ENCODE measurements around the gene PILRA.
A peak's percentile ranks its signal among the peaks of the same experiment; 100 is the strongest.

The PILRA gene

DNA sequence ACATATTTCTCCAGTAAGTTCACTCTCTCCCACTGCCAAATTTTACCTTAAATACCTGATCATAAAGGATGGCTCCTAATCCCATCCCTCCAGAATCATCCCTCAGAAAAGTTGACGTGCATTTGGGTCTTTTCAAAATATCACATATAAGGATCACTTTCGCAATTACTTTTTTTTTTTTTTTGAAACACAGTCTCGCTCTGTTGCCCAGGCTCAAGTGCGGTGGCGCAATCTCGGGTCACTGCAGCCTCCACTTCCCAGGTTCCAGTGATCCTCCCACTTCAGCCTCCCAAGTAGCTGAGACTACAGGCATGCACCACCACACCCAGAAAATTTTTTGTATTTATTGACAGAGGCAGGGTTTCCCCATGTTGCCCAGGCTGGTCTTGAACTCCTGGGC is 37.8 kb downstream of the PILRA start:
- DNase-seq (ENCODE audit: low read depth), result no peak

DNA sequence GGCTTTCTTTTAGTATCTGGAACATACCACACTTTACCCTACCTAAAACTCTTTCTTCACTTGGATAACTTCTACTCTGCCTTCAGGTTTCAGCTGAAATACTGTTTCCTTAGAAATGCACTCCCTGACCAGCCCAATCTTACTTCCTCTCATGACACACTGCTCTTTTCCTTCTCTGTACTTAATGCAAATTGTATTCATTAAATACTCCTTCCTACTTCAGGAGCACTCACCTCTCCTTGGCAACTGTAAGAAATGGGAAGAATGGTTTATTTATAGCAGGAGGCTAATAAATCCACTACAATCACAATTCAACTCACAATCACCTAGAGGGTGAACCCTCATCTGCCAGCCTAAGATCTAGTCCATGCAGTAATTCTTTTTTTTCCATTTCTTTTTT is 40.1 kb downstream of the PILRA start:
- DNase-seq (ENCODE audit: low read depth), result no peak

DNA sequence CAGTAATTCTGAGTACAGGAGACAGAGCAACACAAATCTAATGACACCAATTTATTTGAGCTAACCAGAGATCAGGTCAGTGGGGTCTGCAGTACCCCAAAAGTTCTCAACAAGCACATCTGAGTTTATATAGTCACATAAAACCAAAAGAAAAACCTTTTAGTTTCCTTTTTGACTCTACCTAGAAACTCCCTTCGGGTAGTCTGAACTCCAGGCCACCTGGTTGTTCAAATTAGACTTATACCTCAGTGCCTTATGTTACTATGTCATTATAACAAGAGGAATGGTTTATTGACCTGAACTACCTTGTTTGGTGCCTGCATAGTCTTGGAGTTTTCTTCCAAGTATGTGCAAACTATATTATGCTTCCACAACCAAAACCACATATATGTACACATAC is 40.6 kb downstream of the PILRA start:
- no peak for DNase-seq (ENCODE audit: low read depth)

DNA sequence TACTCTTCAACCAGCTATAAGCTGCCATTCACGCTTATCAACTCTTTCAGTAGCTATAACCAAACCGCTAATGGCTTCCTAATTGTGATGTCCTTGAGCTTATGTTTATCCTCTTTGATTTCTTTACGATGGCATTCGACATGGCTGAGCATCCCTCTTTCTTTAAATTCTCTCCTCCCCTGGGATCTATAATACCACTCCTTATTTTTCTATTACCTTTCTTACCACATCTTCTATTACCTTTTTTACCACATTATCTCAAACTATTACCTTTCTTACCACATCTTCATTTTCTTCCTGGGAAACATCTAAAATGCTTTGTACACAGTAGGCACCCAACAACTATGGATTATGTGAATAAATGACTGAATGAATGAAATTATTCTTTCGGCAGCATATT is 42.2 kb downstream of the PILRA start:
- DNase-seq (ENCODE audit: low read depth), result no peak

DNA sequence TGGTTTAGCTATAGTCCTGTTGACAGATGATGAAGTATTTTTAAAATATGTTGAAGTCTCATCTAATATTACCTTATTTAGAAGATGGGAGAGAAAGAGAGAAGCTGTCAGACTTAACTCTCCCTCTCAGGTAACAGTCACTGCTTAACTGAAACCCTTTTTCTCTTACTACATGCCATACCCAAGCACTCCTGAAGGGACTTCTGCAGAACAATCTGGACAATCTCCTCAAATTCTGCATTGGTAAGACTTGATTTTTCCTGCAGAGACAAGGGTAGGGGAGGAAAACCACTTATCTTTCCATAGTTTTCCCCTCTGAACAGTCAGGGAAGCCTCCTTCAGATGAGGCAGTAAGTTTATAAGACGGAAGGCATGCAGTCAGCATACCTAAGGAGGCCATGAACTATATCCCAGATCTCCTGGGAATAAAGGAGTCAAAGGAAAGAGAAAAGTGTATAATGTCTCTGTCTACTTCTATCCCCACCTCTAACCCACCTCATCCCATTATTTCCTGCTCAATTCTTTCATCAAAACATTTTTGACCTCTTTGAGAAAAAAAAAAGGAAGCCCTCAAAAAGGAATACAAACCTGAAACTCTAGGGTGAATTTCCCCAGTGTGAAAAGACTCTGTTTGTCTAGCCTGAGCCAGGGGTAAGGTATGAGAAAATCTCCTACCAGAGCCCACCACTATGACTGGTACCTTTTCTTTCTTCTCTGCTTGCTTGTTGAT is 45.8 kb downstream of the PILRA start:
- no peak for DNase-seq (ENCODE audit: low read depth)

DNA sequence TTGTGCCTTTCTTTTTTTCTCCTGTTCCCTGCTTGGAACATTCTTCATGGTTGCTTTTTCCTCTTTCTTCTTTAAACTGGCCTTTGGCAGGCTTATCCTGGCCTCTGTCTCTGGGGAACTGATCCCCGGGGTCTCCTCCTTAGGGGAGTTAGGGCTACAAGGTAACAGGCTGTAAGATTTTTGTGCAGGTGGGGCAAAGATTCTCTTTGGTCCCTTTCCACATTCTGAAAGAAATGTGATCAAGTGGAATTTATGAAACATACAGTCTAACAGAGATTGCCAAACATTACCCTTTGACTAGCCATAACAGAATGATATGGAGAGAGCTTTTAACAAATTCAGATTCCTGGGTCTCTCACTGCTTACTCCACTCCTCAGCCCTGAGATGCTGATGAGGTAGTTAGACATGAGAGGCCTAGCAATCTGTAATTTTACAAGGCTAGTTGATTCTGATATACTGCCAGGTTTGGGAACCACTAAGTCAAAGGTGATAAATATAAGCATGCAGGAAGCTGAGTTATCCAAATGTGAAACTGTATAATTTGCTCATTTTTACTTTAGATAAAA is 46.5 kb downstream of the PILRA start:
- DNase-seq (ENCODE audit: low read depth), result no peak

DNA sequence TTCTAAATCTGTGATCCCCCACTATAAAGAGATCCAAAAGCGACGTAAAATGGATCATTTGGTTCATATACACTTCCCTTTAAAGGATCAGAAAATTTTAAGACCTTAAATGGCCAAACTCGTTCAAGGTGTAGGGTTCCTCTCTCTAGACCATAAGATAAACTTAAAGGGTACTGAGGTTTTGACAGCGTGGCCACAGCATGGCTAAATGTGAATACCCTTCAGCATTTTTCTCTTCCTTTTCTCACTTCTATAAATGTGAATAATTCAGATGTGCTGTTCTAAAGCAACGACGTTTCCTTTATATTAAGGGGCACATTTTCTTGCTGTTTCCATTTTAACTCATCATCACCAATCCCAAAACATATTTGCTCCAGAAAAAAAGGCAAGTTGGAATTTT is 50.0 kb downstream of the PILRA start:
- no peak for DNase-seq (ENCODE audit: low read depth)

DNA sequence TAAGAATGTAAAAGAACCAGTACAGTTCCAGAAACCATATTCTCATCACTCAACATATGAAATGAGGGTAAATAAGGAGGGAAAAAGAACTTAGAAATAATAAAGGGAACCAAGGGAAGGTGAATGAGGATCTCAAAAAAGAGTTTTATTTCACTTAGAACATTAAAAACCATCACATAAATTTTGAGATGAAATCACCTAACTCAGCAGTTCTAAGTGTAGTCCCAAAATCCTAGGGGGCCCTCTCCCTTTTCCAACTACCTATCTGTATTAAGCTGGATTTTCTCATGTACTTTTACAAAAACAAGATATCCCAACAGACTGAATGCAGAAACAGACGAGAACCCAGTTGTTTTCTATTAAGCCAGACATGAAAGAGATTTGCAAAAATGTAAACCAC is 52.1 kb downstream of the PILRA start:
- DNase-seq (ENCODE audit: low read depth), result no peak

DNA sequence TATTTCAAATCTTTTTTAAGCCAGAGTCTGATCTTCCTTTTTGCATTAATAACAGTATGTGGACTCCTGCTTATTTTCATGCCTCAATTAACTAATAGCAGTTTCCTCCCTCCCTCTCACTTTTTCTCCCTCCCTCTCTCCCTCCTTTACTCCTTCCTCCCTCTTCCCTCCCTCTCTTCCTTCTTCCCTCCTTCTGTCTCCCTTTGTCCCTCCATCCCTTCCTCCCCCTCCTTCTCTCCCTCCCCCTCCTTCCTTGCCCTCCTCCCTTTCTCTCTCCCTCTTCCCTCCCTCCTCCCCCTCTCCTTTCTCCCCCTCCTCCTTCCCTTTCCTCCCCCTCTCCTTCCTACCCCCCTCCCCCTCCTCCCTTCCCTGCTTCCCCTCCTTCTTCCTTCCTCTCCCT is 53.2 kb downstream of the PILRA start:
- DNase-seq (ENCODE audit: low read depth), result no peak

DNA sequence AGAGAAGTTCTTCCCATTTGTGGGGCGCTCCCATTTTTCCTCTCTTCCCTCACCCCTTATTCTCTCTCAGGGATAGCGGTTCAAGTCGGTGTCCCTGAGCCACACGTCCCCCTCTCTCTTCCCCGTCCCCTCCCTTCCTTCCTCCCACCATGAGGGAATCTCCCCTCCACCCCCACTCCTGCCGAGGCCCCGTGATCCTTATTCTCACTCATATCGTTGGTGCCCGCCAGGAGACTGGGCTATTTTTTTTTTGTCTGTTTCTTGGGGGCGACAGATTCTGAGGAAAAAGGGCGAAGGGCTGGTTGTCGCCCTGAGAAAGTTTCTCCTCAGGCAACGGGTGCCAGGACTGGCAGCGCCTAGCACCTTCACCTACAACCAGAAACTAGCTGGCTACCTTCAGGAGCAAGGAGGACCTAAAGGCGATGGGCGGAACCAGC is 54.5 kb downstream of the PILRA start:
- DNase-seq (ENCODE audit: low read depth), result no peak

DNA sequence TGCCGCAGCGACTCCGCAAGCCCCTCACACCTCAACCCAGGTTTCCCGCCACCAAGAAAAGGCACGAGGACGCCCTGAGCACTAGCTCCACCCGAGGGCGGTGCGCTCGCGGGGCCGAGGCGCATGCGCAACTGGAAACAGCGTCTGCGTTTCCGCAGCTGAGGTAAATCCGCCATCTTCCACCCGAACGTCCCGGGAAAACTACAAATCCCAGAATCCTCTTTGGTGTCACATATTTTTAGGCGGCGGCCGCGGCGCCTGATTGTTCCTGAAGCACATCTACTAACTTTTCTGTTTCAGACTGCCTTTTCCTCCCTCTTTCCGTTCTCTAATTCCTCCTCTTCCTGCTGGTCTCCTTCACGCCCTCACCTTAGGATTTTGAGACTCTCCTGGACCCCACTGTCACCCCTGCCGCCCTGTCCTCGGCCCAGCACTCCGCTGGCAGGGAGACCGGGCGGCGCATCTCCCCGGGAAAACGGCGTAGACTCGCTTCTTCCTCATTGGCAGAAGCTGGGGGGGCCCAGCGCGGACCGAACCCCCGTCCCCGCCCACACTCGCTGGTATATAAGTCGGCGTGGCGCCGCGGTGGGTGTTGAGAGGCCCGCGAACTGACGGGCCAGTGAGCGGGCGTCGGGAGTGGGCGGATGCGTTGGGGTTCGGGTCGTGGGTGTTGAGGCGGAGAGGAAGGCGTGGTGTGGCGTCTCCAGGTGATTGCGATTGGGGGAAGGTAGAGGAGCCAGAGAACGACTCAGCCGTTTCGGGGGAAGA is 55.1 kb downstream of the PILRA start, which contains the start of gene ZCWPW1:
Gene ZCWPW1, minus strand, starts transcription at position 505 of the 768 bp plus-strand sequence. CDS start 8,054 bp downstream, outside the sequence.
- DNase-seq (ENCODE audit: low read depth), result peak; percentile 95

DNA sequence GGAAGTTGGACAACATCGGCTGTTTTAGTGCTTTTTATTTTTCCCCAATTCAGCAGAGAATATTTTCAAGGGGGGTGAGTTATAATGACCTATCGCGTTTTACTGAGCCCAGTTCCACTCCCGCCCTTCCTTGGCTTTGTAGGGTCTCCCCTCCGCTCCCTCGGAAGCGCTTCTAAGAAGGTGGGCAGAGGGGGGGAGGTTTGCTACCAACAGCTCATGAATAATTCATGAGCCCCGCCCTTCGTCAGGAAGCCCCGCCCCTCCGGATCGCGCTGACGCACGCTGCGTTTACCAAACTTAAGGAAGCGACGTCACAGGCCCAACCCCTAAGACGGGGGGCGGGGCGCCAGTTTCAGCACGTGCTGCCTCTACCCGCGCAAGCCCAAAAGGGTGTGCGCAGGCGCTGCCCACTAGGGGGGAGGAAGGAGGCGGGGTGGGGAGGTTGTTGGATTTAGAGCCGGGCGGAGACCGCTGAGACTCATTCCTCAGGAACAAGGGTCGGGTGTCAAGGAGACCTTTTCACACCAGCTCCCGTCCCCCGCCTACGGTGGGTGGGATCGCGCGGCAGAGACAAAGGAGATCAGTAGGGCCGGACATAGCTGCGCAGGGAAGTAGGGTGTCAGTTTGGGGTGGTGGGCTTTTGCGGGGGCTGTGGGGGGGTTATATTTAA is 55.8 kb downstream of the PILRA start:
- DNase-seq (ENCODE audit: low read depth), result peak; percentile 100

DNA sequence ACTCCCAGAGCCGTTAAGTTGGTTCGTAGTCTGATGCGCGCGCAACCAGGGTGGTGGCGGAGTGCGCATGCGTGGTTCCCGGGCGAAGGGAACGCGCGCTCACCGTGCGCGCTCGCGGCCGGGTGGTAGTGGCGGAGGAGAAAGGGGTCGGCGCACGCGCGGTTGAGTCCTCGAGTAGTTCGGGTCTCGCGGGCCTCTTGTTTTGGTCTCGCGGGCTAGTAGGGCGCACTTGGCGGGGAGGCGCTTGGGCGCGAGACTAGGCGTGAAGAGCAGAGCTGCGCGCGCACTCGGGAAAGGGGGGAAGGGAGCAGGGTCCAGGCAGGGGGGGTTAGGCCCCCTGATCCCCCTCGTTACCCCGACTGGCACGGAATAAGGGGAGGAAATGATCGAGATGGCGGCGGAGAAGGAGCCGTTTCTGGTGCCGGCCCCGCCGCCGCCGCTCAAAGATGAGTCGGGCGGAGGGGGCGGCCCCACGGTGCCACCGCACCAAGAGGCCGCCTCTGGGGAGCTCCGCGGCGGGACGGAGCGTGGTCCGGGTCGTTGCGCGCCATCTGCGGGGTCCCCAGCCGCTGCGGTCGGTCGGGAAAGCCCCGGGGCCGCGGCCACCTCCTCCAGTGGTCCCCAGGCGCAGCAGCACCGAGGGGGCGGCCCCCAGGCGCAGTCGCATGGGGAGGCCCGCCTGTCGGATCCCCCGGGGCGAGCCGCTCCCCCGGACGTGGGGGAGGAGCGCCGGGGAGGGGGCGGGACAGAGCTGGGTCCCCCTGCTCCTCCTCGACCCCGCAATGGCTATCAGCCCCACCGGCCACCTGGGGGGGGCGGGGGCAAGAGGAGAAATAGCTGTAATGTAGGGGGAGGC is 56.6 kb downstream of the PILRA start, which contains the start of gene MEPCE:
Gene MEPCE, plus strand, starts transcription at position 195 of the 856 bp plus-strand sequence. Its CDS starts 188 bp downstream, at position 383.
- DNase-seq (ENCODE audit: low read depth), result peak; percentile 92

DNA sequence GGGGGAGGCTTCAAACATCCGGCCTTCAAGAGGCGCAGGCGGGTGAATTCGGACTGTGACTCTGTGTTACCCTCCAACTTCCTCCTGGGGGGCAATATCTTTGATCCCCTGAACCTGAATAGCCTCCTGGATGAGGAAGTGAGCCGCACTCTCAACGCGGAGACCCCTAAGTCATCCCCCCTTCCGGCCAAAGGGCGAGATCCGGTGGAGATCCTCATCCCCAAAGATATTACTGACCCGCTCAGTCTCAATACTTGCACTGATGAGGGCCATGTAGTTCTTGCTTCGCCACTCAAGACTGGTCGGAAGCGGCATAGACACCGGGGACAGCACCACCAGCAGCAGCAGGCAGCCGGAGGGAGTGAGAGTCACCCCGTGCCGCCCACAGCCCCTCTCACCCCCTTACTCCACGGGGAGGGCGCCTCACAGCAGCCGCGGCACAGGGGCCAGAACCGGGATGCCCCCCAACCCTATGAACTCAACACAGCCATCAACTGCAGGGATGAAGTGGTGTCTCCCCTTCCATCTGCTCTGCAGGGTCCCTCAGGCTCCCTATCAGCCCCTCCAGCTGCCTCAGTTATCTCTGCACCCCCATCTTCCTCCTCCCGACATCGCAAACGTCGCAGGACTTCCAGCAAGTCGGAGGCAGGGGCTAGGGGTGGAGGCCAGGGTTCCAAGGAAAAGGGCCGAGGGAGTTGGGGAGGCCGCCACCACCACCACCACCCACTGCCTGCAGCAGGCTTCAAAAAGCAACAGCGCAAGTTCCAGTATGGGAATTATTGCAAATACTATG is 57.4 kb downstream of the PILRA start:
- DNase-seq (ENCODE audit: low read depth), result no peak

DNA sequence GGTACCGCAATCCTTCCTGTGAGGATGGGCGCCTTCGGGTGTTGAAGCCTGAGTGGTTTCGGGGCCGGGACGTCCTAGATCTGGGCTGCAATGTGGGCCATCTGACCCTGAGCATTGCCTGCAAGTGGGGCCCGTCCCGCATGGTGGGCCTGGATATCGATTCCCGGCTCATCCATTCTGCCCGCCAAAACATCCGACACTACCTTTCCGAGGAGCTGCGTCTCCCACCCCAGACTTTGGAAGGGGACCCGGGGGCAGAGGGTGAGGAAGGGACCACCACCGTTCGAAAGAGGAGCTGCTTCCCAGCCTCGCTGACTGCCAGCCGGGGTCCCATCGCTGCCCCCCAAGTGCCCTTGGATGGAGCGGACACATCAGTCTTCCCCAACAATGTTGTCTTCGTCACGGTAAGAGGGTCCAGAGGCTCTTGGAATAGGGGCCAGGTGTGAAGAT is 58.0 kb downstream of the PILRA start:
- no peak for DNase-seq (ENCODE audit: low read depth)

DNA sequence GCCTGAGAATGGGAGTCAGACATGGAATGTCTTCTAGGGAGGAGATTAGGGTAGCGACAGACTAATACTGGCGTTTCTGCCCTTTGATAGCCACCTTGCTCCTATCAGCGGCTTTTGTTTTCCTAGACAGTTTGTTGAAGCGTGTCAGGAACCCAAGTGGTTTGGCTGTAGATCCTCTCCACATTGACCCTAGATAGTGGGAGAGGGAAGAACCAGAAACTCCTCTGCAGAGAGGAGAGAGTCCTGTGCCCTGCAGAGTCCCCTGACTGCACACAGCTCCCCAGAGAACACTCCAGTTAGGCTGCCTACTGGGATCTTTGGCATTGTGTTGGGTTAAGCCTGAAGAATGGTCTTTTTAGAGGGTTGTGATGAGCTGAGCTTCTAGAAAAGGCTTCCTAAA is 58.8 kb downstream of the PILRA start:
- DNase-seq (ENCODE audit: low read depth), result no peak

DNA sequence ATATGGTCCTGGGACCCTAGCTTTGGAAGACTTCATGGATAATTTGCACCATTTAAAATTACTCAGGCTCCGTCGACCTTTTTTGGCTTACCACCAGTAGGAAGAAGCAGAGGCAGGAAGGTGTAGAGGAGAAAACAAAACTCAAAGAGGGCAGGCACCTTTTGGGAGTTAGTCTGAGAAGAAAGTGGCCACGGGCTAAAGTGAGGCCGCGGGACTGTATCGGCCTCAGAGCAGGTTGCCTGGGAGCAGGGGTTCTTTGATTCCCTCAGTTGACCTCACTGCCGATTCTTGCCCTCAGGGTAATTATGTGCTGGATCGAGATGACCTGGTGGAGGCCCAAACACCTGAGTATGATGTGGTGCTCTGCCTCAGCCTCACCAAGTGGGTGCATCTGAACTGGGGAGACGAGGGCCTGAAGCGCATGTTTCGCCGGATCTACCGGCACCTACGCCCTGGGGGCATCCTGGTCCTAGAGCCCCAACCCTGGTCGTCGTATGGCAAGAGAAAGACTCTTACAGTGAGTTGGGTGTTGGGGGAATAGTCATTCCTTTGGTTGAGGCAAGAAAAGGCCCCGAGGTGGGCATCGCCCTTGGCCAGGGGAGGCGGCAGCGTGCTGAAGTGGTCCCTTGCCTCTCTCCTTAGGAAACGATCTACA is 59.5 kb downstream of the PILRA start:
- no peak for DNase-seq (ENCODE audit: low read depth)

DNA sequence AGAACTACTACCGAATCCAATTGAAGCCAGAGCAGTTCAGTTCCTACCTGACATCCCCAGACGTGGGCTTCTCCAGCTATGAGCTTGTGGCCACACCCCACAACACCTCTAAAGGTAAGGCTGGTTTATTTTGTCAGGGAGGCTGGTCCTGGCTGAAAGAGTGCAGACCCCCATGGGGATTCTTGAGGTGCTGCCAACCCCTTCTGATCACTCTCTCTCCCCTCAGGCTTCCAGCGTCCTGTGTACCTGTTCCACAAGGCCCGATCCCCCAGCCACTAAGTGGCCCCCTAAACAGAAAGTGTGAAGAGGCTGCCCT is 59.9 kb downstream of the PILRA start:
- no peak for DNase-seq (ENCODE audit: low read depth)

DNA sequence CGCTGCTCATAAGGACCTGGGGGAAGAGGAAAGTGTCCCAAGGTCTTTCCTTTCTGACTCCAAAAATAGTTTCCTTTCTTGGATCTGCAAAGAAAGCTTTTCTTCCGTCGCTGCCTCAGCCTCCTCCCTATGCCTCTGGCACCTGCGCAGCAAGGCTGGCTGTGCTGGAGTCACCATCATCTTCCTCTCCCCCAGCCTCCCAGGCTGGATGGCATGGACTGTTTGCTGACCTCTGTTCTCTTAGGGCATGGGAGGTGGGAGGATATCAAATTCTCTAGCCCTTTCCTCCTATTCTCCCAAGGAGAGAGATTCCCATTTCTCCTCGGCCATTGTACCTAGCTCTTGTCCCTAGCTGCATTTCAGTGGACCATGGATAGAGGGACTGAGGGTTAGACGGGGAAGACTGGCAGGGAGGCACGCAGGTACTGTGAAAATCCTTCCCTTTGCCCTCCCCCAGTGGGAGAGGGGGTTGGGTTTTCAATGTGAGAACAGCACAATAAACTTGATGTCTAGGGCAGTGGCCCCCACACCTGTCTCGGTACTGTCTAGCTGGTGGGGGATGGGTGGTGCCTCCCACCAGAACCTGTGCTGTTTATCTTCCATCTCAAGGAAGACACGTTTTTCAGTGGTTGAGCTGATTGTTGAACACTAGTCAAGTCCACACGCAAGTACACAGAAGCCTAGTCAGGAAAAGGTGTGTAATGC is 60.5 kb downstream of the PILRA start:
- DNase-seq (ENCODE audit: low read depth), result no peak
